BLaER1 (cell line): ENCODE data around the gene MAP4.
"Not testable (repeated sequence)": the region's sequence is repeated elsewhere in the genome, so short reads cannot be mapped to it uniquely, and the experiment has no call there.

Experiments used
- H3K27ac ChIP-seq: shearing (Covaris generic); formaldehyde crosslinking; 2 replicates; pipeline ENCODE4 v1.8.1; 2022
- H3K27me3 ChIP-seq: shearing (Covaris generic); formaldehyde crosslinking; 2 replicates; pipeline ENCODE4 v1.8.1; 2022
- H3K36me3 ChIP-seq: shearing (Covaris generic); formaldehyde crosslinking; 2 replicates; pipeline ENCODE4 v1.8.1; 2022
- H3K4me1 ChIP-seq: shearing (Covaris generic); formaldehyde crosslinking; 2 replicates; pipeline ENCODE4 v1.8.1; 2022
- H3K4me2 ChIP-seq: shearing (Covaris generic); formaldehyde crosslinking; 2 replicates; pipeline ENCODE4 v1.8.1; 2022
- H3K4me3 ChIP-seq: shearing (Covaris generic); formaldehyde crosslinking; 2 replicates; pipeline ENCODE4 v1.8.1; 2022
- H3K9ac ChIP-seq: shearing (Covaris generic); formaldehyde crosslinking; 2 replicates; pipeline ENCODE4 v1.8.1; 2022
- H3K9me3 ChIP-seq: shearing (Covaris generic); formaldehyde crosslinking; 2 replicates; pipeline ENCODE4 v1.8.1; 2022
- H4K20me1 ChIP-seq: shearing (Covaris generic); formaldehyde crosslinking; 2 replicates; pipeline ENCODE4 v1.8.1; 2022
- Cebpa-rat ChIP-seq: shearing (Covaris generic); IDR thresholded peaks from 2 replicates; pipeline ENCODE4 v1.8.1; 2022

Gene MAP4

DNA sequence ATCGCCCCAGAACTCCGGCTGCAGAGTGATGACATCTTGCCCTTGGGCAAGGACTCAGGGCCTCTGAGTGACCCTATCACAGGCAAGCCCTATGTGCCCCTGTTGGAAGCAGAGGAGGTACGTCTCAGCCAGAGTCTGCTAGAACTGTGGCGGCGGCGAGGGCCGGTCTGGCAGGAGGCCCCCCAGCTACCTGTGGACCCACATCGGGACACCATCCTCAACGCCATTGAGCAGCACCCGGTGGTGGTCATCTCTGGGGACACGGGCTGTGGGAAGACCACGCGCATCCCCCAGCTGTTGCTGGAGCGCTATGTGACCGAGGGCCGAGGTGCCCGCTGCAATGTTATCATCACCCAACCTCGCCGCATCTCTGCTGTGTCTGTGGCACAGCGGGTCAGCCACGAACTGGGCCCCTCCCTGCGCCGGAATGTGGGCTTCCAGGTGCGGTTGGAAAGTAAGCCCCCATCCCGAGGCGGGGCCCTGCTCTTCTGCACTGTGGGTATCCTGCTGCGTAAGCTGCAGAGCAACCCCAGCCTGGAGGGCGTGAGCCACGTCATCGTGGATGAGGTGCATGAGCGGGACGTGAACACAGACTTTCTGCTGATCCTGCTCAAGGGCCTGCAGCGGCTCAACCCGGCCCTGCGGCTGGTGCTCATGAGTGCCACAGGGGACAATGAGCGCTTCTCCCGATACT, 169.9 kb downstream of the MAP4 start:
- Histone ChIP-seq H4K20me1 (peaks cover 99% of the 10 kb centered on the region), H3K36me3 (peaks cover 100% of the 10 kb centered on the region), H3K4me3 (no peak overlapping the region), H3K9ac (no peak overlapping the region), H3K9me3 (no peaks in the 10 kb centered on the region), H3K4me2 (no peak overlapping the region), H3K27me3 (no peaks in the 10 kb centered on the region), H3K4me1 (peaks cover 33% of the 10 kb centered on the region), H3K27ac (no peak overlapping the region)
- TF ChIP-seq Cebpa-rat, result no peak

DNA sequence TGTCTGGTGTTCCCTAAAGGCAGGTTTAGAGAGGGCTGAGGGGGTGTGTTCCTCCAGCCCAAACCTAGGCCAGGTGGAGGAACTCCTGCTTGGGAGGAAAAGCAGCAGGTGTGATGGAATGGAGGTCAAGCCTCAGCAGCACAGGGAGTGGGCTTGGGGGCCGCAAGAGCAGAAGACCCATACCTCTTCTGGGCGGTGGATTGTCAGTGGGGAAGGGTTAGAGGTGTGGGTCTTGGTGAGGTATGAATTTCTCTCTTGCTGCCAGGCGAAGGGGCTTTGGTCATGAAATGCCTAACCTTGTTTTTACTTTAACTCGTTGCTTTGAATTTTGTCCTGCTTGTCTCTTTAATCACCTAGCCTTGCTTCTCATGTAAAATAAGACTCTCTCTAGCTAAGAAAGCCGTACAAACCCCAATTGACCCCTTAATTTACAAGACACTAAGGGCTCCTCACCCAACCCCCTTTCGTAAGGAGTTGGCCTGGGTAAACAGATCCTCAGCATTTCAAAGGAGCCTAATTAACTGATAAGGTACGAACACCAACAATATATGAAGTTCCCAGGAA, 174.3 kb downstream of the MAP4 start:
- H4K20me1 ChIP-seq, result peaks cover 99% of the 10 kb centered on the region
- no peaks in the 10 kb centered on the region for H3K4me1 ChIP-seq
- H3K27me3 ChIP-seq, result no peaks in the 10 kb centered on the region
- H3K4me2 ChIP-seq, result no peak overlapping the region
- no peak overlapping the region for H3K27ac ChIP-seq
- no peaks in the 10 kb centered on the region for H3K9me3 ChIP-seq
- peaks cover 100% of the 10 kb centered on the region for H3K36me3 ChIP-seq
- no peak overlapping the region for H3K9ac ChIP-seq
- TF ChIP-seq Cebpa-rat, result no peak
- H3K4me3 ChIP-seq, result no peak overlapping the region

GRCh38 chr3:47838503-47838902, 177.7 kb downstream of the MAP4 start:
- Histone ChIP-seq H3K27me3 (no peaks in the 10 kb centered on the region), H3K4me2 (no peak overlapping the region), H3K4me3 (no peak overlapping the region), H4K20me1 (peaks cover 98% of the 10 kb centered on the region), H3K4me1 (no peaks in the 10 kb centered on the region), H3K9ac (no peak overlapping the region), H3K9me3 (no peaks in the 10 kb centered on the region), H3K36me3 (peaks cover 100% of the 10 kb centered on the region), H3K27ac (no peak overlapping the region)
- TF ChIP-seq Cebpa-rat, result no peak

- peaks cover 100% of the 10 kb centered on the region for H3K36me3 ChIP-seq
These were observed 179.2 kb downstream of the MAP4 start for GRCh38 chr3:47836986-47837385.

GRCh38 chr3:47829482-47829881, 186.7 kb downstream of the MAP4 start:
- H3K4me2 ChIP-seq, H3K4me3 ChIP-seq, H3K9ac ChIP-seq, H3K27ac ChIP-seq, H3K27me3 ChIP-seq, H3K9me3 ChIP-seq: not testable (repeated sequence)
- Histone ChIP-seq H3K4me1 (peaks cover 34% of the 10 kb centered on the region), H4K20me1 (peaks cover 85% of the 10 kb centered on the region), H3K36me3 (peaks cover 84% of the 10 kb centered on the region)

More at GRCh38 chr3:47836986-47837385, 179.2 kb downstream of the MAP4 start:
- H3K4me2 ChIP-seq, result no peak overlapping the region
- no peak overlapping the region for H3K9ac ChIP-seq
- no peak for TF ChIP-seq Cebpa-rat
- H3K27ac ChIP-seq, result no peak overlapping the region
- no peak overlapping the region for H3K4me3 ChIP-seq
- H3K9me3 ChIP-seq, result no peaks in the 10 kb centered on the region
- H4K20me1 ChIP-seq, result peaks cover 99% of the 10 kb centered on the region
- no peaks in the 10 kb centered on the region for H3K27me3 ChIP-seq
- H3K4me1 ChIP-seq, result no peaks in the 10 kb centered on the region

DNA sequence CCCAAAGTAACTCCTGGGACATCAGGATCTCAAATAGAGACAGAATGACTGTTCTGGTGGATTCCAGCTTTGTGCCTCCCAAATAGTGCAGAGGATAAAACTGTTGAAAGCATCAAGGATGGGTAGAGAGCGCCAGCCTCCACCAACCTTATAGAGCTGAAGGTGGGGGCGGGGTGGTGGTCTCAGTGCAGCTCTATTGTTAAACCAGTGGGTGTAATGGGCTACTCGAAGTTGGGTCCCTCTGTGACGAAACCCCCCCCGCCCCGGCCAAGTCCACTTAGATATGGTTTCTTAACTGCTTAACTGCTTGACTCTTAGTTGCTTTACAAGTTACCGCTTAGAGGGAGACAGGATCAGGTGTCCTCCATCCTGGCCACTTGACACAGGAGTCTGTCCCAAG, 190.6 kb downstream of the MAP4 start:
- Histone ChIP-seq H3K4me1 (peaks cover 45% of the 10 kb centered on the region), H3K27me3 (no peaks in the 10 kb centered on the region), H3K9me3 (peaks cover 19% of the 10 kb centered on the region; the same call in 1 of the 2 replicates), H3K9ac (peak overlapping the region; percentile 98), H3K4me3 (peak overlapping the region; percentile 95), H4K20me1 (peaks cover 50% of the 10 kb centered on the region), H3K4me2 (peak overlapping the region; percentile 96), H3K36me3 (peaks cover 66% of the 10 kb centered on the region), H3K27ac (peak overlapping the region; percentile 97)
- no peak for TF ChIP-seq Cebpa-rat

DNA sequence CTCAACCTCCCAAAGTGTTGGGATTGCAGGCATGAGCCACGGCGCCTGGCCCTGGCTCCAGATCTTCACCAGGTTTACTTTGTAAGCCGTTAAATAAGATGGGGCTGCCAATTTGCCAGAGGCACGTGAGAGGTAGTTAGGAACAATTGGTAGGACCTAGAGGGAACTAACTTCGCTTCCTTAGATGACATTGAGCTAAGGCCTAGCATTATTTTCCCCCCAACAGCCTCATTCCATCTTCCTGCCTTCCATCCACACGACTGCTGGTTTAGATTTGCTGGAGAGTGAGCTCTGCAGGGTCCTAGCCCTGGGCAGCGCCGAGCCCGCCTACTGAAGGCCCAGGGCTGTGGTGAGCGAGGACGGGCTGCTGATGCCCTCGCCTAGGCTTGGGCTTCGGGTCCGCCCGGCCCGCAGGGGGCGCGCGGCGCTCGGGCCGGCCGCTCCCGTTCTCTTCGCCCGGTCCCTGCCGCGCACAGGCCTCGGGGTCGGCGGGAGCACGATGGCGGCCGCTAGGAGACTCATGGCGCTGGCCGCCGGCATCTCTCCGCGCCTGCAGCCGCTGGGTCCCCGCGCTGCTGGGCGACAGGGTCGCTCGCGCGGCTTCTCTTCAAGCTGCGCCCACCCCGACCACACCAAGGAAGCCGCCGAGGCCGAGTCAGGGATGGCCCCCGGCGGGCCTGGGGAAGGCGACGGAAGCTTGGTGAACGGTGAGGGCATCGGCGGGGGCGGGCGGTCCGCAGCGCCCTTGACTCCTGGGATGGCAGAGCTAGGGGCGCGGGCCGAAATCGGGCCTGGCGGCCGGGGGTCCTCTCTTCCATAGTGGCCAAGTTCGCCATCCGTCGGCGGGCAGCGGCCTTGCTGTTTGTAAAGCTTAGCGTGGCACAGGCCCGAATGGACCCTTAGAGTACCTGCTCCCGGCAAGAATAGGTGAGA, 191.4 kb downstream of the MAP4 start:
- Histone ChIP-seq H3K36me3 (peaks cover 66% of the 10 kb centered on the region), H3K4me2 (peak overlapping the region; percentile 96), H3K27ac (peak overlapping the region; percentile 97), H3K4me1 (peaks cover 45% of the 10 kb centered on the region), H3K9me3 (peaks cover 19% of the 10 kb centered on the region; the same call in 1 of the 2 replicates), H3K4me3 (peak overlapping the region; percentile 95), H3K27me3 (no peaks in the 10 kb centered on the region), H4K20me1 (peaks cover 46% of the 10 kb centered on the region), H3K9ac (peak overlapping the region; percentile 98)
- no peak for TF ChIP-seq Cebpa-rat

DNA sequence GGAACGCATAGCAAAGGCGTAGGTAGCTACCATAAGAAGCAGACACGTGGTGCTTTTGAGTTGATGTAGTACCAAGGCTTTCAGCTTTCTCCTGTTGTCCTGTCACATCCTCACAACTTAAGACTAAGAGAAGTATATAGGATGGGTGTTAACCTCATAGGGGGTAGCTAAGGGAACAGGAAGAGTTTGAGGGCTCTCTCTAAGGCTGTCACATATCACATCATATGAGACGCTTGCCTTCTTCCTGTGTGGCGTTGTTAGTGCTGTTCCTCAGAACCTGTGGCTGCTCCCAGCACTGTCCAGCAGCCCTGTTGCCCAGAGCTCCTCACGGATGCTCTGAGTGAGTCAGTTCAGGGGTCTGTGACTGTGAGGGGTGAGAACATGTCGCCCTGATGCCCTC, 198.6 kb downstream of the MAP4 start:
- Histone ChIP-seq H4K20me1 (peaks cover 42% of the 10 kb centered on the region), H3K4me3 (no peak overlapping the region), H3K27ac (no peak overlapping the region), H3K4me1 (no peaks in the 10 kb centered on the region), H3K9me3 (peaks cover 17% of the 10 kb centered on the region; the same call in 1 of the 2 replicates), H3K27me3 (no peaks in the 10 kb centered on the region), H3K4me2 (no peak overlapping the region), H3K36me3 (peaks cover 99% of the 10 kb centered on the region), H3K9ac (no peak overlapping the region)
- TF ChIP-seq Cebpa-rat, result no peak

- Histone ChIP-seq H3K4me1 (no peaks in the 10 kb centered on the region), H3K36me3 (peaks cover 99% of the 10 kb centered on the region), H3K4me2 (no peak overlapping the region), H3K27ac (no peak overlapping the region), H3K9me3 (no peaks in the 10 kb centered on the region), H3K9ac (no peak overlapping the region), H3K27me3 (no peaks in the 10 kb centered on the region), H3K4me3 (no peak overlapping the region), H4K20me1 (peaks cover 64% of the 10 kb centered on the region)
- TF ChIP-seq Cebpa-rat, result no peak
These were observed 202.6 kb downstream of the MAP4 start for GRCh38 chr3:47813551-47814177.
